ENCODE data around the gene RAB38.

The RAB38 gene

GRCh38 chr11:88169881-88170280 lies 5.4 kb downstream of the RAB38 start:
- DNase-seq (ENCODE audit: low read depth in 2 of 2) = no peak

GRCh38 chr11:88169471-88169870 lies 5.8 kb downstream of the RAB38 start:
- no peak for DNase-seq (ENCODE audit: low read depth in 2 of 2)

- DNase-seq (ENCODE audit: low read depth in 2 of 2) = no peak
Measured at GRCh38 chr11:88167853-88168252, 7.4 kb downstream of the RAB38 start.

GRCh38 chr11:88164806-88165585 lies 10.2 kb downstream of the RAB38 start:
- DNase-seq (ENCODE audit: low read depth in 2 of 2) = no peak

- no peak for DNase-seq (ENCODE audit: low read depth in 2 of 2)
Measured at GRCh38 chr11:88164320-88164719, 10.9 kb downstream of the RAB38 start.

- no peak for DNase-seq (ENCODE audit: low read depth in 2 of 2)
Measured at GRCh38 chr11:88158081-88158480, 17.2 kb downstream of the RAB38 start.

GRCh38 chr11:88157370-88157769 lies 17.9 kb downstream of the RAB38 start:
- no peak for DNase-seq (ENCODE audit: low read depth in 2 of 2)

GRCh38 chr11:88152381-88152780 lies 22.9 kb downstream of the RAB38 start:
- no peak for DNase-seq (ENCODE audit: low read depth in 2 of 2)

- DNase-seq (ENCODE audit: low read depth in 2 of 2) = no peak
Measured at GRCh38 chr11:88151709-88152265, 23.5 kb downstream of the RAB38 start.

GRCh38 chr11:88146106-88146505 lies 29.1 kb downstream of the RAB38 start:
- DNase-seq (ENCODE audit: low read depth in 2 of 2) = no peak

- no peak for DNase-seq (ENCODE audit: low read depth in 2 of 2)
Measured at GRCh38 chr11:88139865-88140264, 35.4 kb downstream of the RAB38 start.

GRCh38 chr11:88131764-88132470 lies 43.3 kb downstream of the RAB38 start:
- DNase-seq (ENCODE audit: low read depth in 2 of 2) = no peak

GRCh38 chr11:88122956-88123355 lies 52.3 kb downstream of the RAB38 start:
- DNase-seq (ENCODE audit: low read depth in 2 of 2) = no peak

- no peak for DNase-seq (ENCODE audit: low read depth in 2 of 2)
Measured at GRCh38 chr11:88119561-88119960, 55.7 kb downstream of the RAB38 start.

GRCh38 chr11:88117281-88117858 lies 57.9 kb downstream of the RAB38 start:
- DNase-seq (ENCODE audit: low read depth in 2 of 2) = no peak

GRCh38 chr11:88115828-88116755 lies 59.2 kb downstream of the RAB38 start:
- no peak for DNase-seq (ENCODE audit: low read depth in 2 of 2)

- no peak for DNase-seq (ENCODE audit: low read depth in 2 of 2)
Measured at GRCh38 chr11:88114486-88115045, 60.7 kb downstream of the RAB38 start.

- no peak for DNase-seq (ENCODE audit: low read depth in 2 of 2)
Measured at GRCh38 chr11:88106666-88107065, 68.6 kb downstream of the RAB38 start.

GRCh38 chr11:88105951-88106350 lies 69.3 kb downstream of the RAB38 start:
- no peak for DNase-seq (ENCODE audit: low read depth in 2 of 2)

- DNase-seq (ENCODE audit: low read depth in 2 of 2) = no peak
Measured at GRCh38 chr11:88105526-88105925, 69.7 kb downstream of the RAB38 start.

- DNase-seq (ENCODE audit: low read depth in 2 of 2) = no peak
Measured at GRCh38 chr11:88104408-88104807, 70.8 kb downstream of the RAB38 start.

Measured in stimulated activated CD4-positive, alpha-beta T cell treated with anti-CD3 and anti-CD28 coated beads, Interleukin-1b, Interleukin-23, amount 100 ng/mL, for 1 hour (primary cell).